ENCODE measurements around the gene BRD1.

Gene BRD1

GRCh38 chr22:49827853-49828598, at the start of gene BRD1:
Gene BRD1 (minus strand): TSS chr22:49827873. CDS start chr22:49824317, 3,556 bp downstream.
- in situ Hi-C loops (cut with MboI; ENCODE audit: low sequenced_read_pairs): no loop called here

DNA sequence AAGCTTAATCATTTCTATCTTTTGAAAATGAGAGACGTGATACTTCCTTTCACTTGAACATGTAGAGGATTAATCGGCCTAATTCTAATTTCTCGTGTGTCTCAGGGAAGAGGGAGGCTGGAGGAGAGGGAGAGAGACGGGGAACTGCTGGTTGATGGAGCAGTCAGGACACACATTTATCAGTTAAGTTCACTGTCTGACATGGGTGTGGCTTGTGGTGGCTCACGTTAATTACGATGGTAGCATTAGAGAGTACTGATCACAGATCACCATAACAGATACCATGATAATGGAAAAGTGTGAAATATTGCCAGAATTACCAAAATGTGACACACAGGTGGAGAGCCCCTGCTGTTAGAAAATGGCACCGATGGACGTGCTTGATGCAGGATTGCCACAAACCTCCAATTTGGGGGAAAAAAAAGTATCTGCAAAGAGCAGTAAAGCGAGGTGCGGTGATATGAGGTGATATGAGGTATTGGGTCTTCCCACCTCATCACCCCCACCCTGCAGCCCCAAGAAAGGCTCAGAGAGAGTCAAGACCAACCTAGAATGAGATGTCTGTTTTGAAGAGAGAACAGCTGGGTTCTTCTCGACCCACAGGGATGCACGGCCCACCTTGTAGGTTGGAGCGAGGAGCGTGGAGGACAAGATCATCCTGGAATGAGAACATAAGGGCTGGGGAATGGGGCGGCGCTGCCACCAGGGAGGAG, 45.7 kb upstream of the BRD1 start:
- in situ Hi-C loops (cut with MboI; ENCODE audit: low sequenced_read_pairs): no loop called here

DNA sequence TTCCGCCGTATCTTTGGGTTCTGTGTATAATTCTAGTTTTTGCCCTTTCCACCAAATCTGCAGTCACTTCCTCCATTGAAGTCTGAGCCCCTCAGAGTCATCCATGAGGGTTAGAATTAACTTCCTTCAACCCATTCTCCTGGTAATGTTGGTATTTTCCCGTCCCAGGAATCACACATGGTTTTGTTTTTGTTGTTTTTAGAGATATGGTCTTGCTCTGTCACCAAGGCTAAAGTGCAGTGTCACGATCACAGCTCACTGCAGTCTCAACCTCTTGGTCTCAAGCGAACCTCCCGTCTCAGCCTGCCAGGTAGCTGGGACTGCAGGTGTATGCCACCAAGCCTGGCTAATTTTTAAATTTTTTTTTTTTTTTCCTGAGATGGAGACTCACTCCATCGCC, 44.7 kb upstream of the BRD1 start:
- in situ Hi-C loops (cut with MboI; ENCODE audit: low sequenced_read_pairs): no loop called here

GRCh38 chr22:49871482-49871881, 43.8 kb upstream of the BRD1 start:
- in situ Hi-C loops (cut with MboI; ENCODE audit: low sequenced_read_pairs): no loop called here

- in situ Hi-C loops (cut with MboI; ENCODE audit: low sequenced_read_pairs): no loop called here
These were observed 42.4 kb upstream of the BRD1 start for GRCh38 chr22:49869845-49870712.

DNA sequence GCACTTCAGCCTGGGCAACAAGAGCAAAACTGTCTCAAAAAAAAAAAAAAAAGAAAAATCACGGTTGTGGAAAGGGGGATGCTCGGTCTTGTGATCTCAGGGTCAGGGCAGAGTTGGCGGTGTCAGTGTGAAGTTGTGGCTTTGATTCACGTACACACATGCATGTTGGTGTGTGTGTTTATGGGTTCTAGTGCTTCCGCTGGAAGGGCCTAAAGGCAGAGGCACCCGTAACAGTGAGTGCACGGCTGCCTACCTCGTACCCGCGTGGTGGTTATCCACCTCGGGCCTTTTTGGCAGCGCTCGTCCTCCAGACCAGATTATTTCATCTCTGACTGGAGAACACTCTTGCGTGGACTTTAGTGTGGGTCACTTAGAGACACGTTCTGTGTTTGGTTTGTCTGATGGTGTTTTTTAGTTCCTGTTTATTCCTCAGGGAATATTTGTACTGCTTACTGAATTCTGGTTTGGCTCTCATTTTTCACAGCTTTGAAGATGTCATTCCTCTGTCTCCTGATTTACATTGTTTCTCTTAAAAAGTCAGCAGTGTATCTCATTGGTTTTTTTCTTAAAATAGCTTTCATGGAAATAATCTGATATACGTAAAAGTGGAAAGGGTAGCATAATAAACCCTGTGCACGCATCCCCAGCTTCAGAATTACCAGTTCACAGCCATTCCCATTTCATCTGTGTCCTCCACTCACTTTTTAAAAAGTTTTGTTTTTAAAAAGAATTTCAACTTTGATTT, 41.6 kb upstream of the BRD1 start:
- in situ Hi-C loops (cut with MboI; ENCODE audit: low sequenced_read_pairs): no loop called here

DNA sequence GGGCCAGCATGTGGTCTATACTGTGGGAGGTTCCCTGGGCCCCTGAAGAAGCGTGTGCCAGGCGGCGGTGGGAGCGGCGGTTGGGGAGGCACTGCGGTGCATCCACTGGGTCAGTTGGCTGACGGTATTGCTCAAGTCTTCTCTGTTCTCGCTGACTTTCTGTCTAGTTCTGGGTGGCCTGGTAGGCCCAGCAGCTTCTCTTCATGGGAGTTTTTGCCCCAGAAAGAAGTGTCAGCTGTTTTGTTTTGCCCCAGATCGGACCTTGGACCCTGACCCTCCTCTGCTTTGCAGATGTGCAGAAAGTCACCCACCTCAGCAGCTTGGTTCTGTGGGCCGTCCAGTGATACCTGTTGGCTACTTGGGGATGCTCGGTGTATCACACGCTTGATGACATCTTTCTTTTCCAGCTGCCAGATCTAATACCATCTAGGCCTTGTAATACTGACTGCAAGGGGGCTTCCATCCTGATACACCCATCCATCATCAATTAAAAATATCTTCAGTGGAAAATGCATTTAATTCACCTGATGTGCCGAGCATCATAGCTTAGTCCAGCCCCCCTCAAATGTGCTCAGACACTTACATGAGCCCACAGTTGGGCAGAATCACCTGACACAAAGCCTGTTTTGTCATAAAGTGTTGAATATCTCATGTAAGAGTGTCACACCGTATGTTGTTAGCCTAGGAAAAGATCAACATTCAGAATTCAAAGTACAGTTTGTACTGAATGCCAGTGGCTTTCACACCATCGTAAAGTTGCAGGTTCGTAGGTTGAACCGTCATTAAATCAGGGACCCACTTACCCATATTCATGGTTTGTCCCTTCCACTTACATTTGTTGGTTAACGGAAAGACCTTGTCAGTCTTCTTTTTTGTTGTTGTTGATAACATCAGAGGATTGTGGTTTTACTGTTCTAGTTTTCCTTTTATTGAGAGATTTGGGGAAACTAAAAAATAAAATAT, 39.9 kb upstream of the BRD1 start:
- in situ Hi-C loops (cut with MboI; ENCODE audit: low sequenced_read_pairs): no loop called here

GRCh38 chr22:49866646-49867045, 39.0 kb upstream of the BRD1 start:
- in situ Hi-C loops (cut with MboI; ENCODE audit: low sequenced_read_pairs): no loop called here

- in situ Hi-C loops (cut with MboI; ENCODE audit: low sequenced_read_pairs): no loop called here
These were observed 38.5 kb upstream of the BRD1 start for GRCh38 chr22:49866134-49866533.

- in situ Hi-C loops (cut with MboI; ENCODE audit: low sequenced_read_pairs): no loop called here
These were observed 37.5 kb upstream of the BRD1 start for GRCh38 chr22:49865156-49865555.

GRCh38 chr22:49863931-49864330, 36.3 kb upstream of the BRD1 start:
- in situ Hi-C loops (cut with MboI; ENCODE audit: low sequenced_read_pairs): no loop called here

DNA sequence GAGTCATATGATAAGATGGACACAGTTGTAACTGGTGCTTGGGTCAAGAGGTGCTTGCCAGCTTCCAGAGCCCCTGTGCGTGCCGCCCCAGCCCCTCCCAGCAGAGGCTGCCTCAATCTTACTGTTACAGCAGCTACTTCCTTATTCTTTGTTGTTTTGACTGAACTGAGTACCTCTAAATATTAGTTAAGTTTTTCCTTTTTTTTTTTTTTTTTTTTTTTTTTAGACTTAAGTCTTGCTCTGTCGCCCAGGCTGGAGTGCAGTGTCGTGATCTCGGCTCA, 34.8 kb upstream of the BRD1 start:
- in situ Hi-C loops (cut with MboI; ENCODE audit: low sequenced_read_pairs): no loop called here

- in situ Hi-C loops (cut with MboI; ENCODE audit: low sequenced_read_pairs): no loop called here
These were observed 34.2 kb upstream of the BRD1 start for GRCh38 chr22:49861642-49862495.

DNA sequence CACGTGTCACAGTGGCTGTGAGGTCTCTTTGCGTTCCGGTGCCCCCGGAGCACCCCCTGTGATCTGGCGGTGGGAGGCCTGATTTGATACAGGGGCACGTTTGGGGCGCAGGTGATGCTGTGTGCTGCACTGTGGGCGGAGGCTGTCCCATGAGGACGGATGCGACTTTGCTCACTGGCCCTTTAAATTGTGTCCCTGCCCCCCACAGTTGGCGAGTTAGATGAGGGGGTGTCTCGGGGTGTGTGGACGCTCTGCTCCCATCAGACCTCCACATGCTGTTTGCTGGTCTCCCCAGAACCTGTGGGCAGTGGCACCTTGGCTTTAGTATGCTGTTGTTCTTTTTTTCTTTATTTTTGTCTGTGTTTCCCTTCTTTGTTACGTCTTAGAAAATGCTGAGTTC, 31.2 kb upstream of the BRD1 start:
- in situ Hi-C loops (cut with MboI; ENCODE audit: low sequenced_read_pairs): no loop called here

- in situ Hi-C loops (cut with MboI; ENCODE audit: low sequenced_read_pairs): no loop called here
These were observed 29.3 kb upstream of the BRD1 start for GRCh38 chr22:49856766-49857618.

DNA sequence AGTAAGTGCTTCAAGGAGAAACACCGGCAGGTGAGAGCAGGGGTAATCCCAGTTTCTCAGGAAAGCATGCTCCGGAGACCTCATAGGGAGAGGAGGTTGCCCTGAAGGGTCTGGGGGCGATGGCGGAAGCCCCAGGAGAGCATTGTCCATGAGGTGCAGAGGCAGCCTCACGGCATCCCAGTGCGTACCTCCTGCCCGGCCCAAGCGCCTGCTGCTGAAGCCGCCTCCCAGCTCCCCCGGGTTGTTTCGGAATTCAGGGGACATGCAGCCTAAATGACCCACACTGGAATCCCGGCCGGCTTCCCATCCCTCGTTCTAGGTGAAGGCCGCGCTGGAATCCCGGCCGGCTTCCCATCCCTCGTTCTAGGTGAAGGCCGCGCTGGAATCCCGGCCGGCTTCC, 28.7 kb upstream of the BRD1 start:
- in situ Hi-C loops (cut with MboI; ENCODE audit: low sequenced_read_pairs): no loop called here

- in situ Hi-C loops (cut with MboI; ENCODE audit: low sequenced_read_pairs): no loop called here
These were observed 27.7 kb upstream of the BRD1 start for GRCh38 chr22:49855251-49855911.
